Measurements from ENCODE around the gene TRAIP. TPM values are rescaled to one million over a fixed set of nuclear protein-coding genes. Genes with fewer than 3 reads are reported as not detected.
"Not testable (repeated sequence)": the region's sequence is repeated elsewhere in the genome, so short reads cannot be mapped to it uniquely, and the experiment has no call there.

TRAIP gene, protein sequence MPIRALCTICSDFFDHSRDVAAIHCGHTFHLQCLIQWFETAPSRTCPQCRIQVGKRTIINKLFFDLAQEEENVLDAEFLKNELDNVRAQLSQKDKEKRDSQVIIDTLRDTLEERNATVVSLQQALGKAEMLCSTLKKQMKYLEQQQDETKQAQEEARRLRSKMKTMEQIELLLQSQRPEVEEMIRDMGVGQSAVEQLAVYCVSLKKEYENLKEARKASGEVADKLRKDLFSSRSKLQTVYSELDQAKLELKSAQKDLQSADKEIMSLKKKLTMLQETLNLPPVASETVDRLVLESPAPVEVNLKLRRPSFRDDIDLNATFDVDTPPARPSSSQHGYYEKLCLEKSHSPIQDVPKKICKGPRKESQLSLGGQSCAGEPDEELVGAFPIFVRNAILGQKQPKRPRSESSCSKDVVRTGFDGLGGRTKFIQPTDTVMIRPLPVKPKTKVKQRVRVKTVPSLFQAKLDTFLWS
- total RNA-seq (2022) (7.1 and 9.3 TPM in 2 replicates), Bru-seq, nascent RNA (percentile 39 among the genes with signal in this experiment), BruChase-seq, experiment 1, labeled RNA remaining after a 6-hour chase (percentile 37 among the genes with signal in this experiment), BruChase-seq, experiment 2, labeled RNA remaining after a 2-hour chase (percentile 44 among the genes with signal in this experiment)
- long read RNA-seq, transcript TRAIP-201 (15 exons, 2,028 nt): major isoform, 8 of 15 reads
- long read RNA-seq, partial matches to known transcripts: 1 of 15 reads
- long read RNA-seq, other reads (novel, unspliced or antisense): 6 of 15 reads

DNA sequence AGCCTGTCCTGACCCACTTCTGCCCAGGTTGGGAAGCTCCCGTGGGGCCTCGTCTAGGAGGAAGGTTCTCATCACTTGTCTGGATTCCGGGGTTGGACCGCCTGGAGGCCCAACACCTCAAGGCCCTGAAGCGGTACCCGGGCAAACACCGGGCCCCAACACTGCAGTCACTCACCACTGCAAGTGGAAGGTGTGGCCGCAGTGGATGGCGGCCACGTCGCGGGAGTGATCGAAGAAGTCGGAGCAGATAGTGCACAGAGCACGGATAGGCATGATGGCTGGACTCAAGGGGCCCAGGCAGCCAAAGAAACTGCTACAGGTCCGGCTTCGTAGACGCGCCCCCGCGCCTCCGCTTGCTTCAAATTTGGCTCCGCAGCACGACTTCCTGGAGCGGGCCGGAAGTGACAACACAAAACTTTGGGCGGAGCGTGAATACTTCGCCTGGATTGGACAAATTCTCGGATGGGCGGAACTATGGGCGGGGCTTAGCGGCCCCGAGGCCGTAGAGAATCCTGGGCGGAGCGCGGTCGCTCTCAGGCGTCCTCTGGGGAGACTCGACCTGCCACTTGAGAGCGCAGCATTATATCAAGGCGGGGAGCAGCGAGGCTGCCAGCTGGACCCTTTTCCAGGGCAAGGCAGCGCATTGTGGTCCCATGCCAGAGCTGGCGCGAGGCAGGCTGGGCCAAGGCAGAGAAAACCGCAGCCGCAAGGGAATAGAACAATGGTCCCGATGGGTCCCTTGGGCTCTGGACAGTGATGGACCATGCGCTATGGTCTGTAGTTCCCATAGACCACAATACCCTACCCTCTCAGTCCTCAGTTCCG is at the start of gene TRAIP:
TRAIP (minus strand) TSS at position 384 of the 825 bp plus-strand sequence; CDS start at position 273, 111 bp downstream.
- CTCF ChIA-PET: interaction anchor here (0.6 to 2.9 kb wide), 7 partner anchors 12 to 68 kb away, joined by 3 to 13 read pairs (median 3); partner anchors contain the start of gene INKA1

DNA sequence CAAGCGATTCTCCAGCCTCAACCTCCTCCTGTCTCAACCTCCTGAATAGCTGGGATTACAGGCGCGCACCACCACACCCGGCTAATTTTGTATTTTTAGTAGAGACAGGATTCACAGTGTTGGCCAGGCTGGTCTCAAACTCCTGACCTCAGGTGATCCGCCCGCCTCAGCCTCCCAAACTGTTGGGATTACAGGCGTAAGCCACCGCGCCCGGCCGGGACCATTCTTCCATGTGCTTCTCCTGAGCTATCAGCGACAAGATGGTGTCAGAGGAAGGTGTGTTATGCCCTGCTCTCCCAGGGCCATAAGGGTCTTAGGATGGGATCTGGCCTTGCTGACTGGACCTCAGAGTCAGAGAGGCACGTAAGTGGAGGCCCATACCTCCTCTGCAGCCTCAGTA is 48.1 kb upstream of the TRAIP start:
- not testable (repeated sequence) for DNase-seq (ENCODE audit: unreplicated experiment); H3K9me3 Mint-ChIP-seq (ENCODE audit: unreplicated experiment); H3K36me3 Mint-ChIP-seq (ENCODE audit: insufficient read depth, unreplicated experiment); H3K27me3 Mint-ChIP-seq (ENCODE audit: insufficient read depth, unreplicated experiment); BruUV-seq (replicated peaks)
- peak overlapping the region; percentile 61 for H3K27ac Mint-ChIP-seq (ENCODE audit: low read depth, unreplicated experiment)
- POLR2A ChIA-PET: interaction anchor here (0.6 to 3.4 kb wide), 2 partner anchors 105 to 343 kb away, joined by 3 to 13 read pairs; partner anchors contain the start of gene CDHR4
- peaks cover 21% of the 10 kb centered on the region for H3K4me1 Mint-ChIP-seq (ENCODE audit: insufficient read depth, unreplicated experiment)
- H3K4me3 Mint-ChIP-seq (ENCODE audit: unreplicated experiment): peak overlapping the region; percentile 73
- CTCF ChIA-PET: interaction anchor here (0.5 to 11.1 kb wide), 6 partner anchors 12 to 233 kb away, joined by 3 to 143 read pairs (median 22); partner anchors contain the start of gene INKA1
- intact Hi-C loops (cut with micrococcal nuclease): loop anchor here (5.0 kb wide), 1 partner anchor 182 kb away; the partner anchor contains the start of gene GMPPB

More for the DNA sequence above, at the start of gene TRAIP:
- H3K4me1 Mint-ChIP-seq (ENCODE audit: insufficient read depth, unreplicated experiment): peaks cover 8% of the 10 kb centered on the region
- peak within 1 kb of the TSS; percentile 74 for H3K27ac Mint-ChIP-seq (ENCODE audit: low read depth, unreplicated experiment)
- H3K4me3 Mint-ChIP-seq (ENCODE audit: unreplicated experiment): peak within 1 kb of the TSS; percentile 86
- intact Hi-C loops (cut with micrococcal nuclease): loop anchor here (2.0 kb wide), 1 partner anchor 44 kb away; no protein-coding TSS in a partner anchor
- POLR2A ChIA-PET: interaction anchor here (0.6 to 2.3 kb wide), 8 partner anchors 20 to 79 kb away, joined by 3 to 8 read pairs (median 4); partner anchors contain the start of gene IP6K1
- no peaks in the 10 kb centered on the region for H3K27me3 Mint-ChIP-seq (ENCODE audit: insufficient read depth, unreplicated experiment)
- no peaks in the 10 kb centered on the region for H3K36me3 Mint-ChIP-seq (ENCODE audit: insufficient read depth, unreplicated experiment)
- TF ChIP-seq, protein P1, sequence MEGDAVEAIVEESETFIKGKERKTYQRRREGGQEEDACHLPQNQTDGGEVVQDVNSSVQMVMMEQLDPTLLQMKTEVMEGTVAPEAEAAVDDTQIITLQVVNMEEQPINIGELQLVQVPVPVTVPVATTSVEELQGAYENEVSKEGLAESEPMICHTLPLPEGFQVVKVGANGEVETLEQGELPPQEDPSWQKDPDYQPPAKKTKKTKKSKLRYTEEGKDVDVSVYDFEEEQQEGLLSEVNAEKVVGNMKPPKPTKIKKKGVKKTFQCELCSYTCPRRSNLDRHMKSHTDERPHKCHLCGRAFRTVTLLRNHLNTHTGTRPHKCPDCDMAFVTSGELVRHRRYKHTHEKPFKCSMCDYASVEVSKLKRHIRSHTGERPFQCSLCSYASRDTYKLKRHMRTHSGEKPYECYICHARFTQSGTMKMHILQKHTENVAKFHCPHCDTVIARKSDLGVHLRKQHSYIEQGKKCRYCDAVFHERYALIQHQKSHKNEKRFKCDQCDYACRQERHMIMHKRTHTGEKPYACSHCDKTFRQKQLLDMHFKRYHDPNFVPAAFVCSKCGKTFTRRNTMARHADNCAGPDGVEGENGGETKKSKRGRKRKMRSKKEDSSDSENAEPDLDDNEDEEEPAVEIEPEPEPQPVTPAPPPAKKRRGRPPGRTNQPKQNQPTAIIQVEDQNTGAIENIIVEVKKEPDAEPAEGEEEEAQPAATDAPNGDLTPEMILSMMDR (IDR thresholded peaks at IDR 0.05; ENCODE audit: unreplicated experiment): no peak
- BruUV-seq (replicated peaks): no TSS peak
- no peaks in the 10 kb centered on the region for H3K9me3 Mint-ChIP-seq (ENCODE audit: unreplicated experiment)
- DNase-seq (ENCODE audit: unreplicated experiment): peak; percentile 96

DNA sequence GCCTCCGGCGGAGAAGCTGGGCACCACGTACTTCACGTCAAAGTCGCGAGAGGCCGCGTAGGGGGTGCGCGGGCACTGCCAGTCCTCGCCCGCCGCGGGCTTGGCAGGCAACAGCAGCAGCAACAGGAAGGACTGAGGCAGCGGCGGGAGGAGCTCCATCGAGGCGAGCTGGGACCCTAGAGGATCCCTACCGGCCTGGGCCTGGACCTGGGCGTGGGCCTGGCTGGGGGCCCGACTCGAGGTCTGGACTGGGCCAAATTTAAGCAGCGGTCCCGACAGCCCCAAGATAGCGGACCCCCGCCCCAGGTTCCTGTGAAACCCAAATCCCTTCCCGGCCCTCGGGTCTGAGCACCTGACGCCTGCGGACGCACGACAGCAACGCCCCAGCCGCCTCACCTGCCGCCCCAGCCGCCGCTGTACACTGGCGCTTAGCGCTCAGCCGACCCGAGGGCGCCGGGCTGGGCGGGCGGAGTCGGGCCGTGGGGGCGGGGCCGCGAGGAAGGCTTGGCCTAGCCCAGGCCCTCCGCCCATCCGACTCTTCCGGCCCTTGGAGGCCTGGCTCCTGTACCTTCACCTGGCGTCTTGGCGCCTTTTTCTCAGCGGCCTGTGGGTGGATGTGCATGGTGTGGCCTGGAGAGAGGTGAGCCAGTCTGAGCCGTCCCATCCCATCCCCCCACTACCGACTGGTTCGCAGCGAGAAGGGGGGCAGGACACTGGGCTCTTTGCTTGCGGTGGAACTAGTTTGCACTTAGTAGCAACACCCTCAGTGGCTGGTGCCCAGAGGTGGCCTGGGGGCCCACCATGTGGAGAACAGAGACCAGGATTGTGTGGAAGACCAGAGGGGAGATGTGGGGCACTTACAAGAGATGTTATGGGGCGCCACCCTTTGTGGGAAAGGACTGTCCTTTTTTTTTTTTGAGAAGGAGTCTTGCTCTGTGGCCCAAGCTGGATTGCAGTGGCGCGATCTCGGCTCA is 47.4 kb upstream of the TRAIP start, which contains the start of gene MST1R:
MST1R (minus strand) TSS at position 423 of the 974 bp plus-strand sequence; CDS start at position 159, 264 bp downstream.
- H3K27ac Mint-ChIP-seq (ENCODE audit: low read depth, unreplicated experiment): peak within 1 kb of the TSS; percentile 61
- TF ChIP-seq, protein P1 (IDR thresholded peaks at IDR 0.05; ENCODE audit: unreplicated experiment): no peak
- intact Hi-C loops (cut with micrococcal nuclease): loop anchor here (5.0 kb wide), 1 partner anchor 181 kb away; the partner anchor contains the start of gene GMPPB

More for the DNA sequence above, 47.4 kb upstream of the TRAIP start, which contains the start of gene MST1R:
- Mint-ChIP-seq H3K4me3 (ENCODE audit: unreplicated experiment) (peak within 1 kb of the TSS; percentile 73), H3K36me3 (ENCODE audit: insufficient read depth, unreplicated experiment) (peaks cover under 1% of the 10 kb centered on the region), H3K9me3 (ENCODE audit: unreplicated experiment) (no peaks in the 10 kb centered on the region), H3K4me1 (ENCODE audit: insufficient read depth, unreplicated experiment) (peaks cover 21% of the 10 kb centered on the region), H3K27me3 (ENCODE audit: insufficient read depth, unreplicated experiment) (no peaks in the 10 kb centered on the region)
- TSS peak; percentile 63 for BruUV-seq (replicated peaks)
- ChIA-PET CTCF (interaction anchor here (0.5 to 11.1 kb wide), 5 partner anchors 21 to 1633 kb away, joined by 3 to 143 read pairs (median 4); partner anchors contain the start of gene INKA1), POLR2A (interaction anchor here (1.1 to 5.1 kb wide), 3 partner anchors 36 to 104 kb away, joined by 5 to 30 read pairs (median 13); partner anchors contain the start of genes CDHR4, INKA1 and RBM6)
- DNase-seq (ENCODE audit: unreplicated experiment): peak; percentile 94

Measured in MCF 10A (cell line).